ENCODE measurements around the gene HHLA2.

HHLA2 gene

DNA sequence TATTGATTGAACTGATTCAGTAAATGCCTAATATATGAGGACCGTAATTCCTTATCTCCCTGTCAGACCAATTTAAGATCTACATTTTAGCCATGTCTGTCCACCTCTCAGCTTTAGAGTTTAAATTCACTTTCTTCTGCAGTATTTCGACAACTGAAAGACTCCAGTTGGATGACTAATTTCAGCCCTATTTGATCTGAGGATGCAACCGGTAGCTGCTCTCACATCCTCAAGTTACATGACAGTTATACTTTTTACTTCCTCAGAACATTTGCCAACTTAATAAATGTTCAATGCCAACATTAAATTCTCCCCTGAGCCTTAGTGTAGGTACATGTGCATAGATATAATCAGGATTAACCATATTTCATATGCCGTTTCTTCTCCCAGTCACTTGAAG lies 2.5 kb upstream of the HHLA2 start:
- Histone ChIP-seq H3K27ac (ENCODE audit: low read length) (peak overlapping the region; percentile 92; the same call in 1 of the 2 replicates), H3K4me3 (ENCODE audit: low read length) (no peak overlapping the region), H4K20me1 (ENCODE audit: insufficient read depth, low read length) (no peaks in the 10 kb centered on the region), H3K9me2 (replicated peaks; ENCODE audit: insufficient read depth, low read length) (no peaks in the 10 kb centered on the region), H2AFZ (ENCODE audit: low read length) (peak overlapping the region; percentile 47; the same call in 1 of the 2 replicates), H3K27me3 (replicated peaks; ENCODE audit: insufficient read depth, low read length) (no peaks in the 10 kb centered on the region), H3K9me3 (replicated peaks; ENCODE audit: insufficient read depth, low read length) (no peaks in the 10 kb centered on the region), H3F3A (ENCODE audit: insufficient read depth, low read length) (peaks cover 20% of the 10 kb centered on the region), H3K9ac (ENCODE audit: low read length) (peak overlapping the region; percentile 42; the same call in 1 of the 2 replicates), H3K79me2 (ENCODE audit: low read length) (no peaks in the 10 kb centered on the region), H3K4me2 (ENCODE audit: low read depth, low read length) (peak overlapping the region; percentile 81), H3K4me1 (ENCODE audit: low read length) (peaks cover 37% of the 10 kb centered on the region), H3K36me3 (replicated peaks; ENCODE audit: insufficient read depth, low read length) (no peaks in the 10 kb centered on the region)
- DNase-seq, result peak; percentile 44
- TF ChIP-seq EZH2 (optimal IDR thresholded peaks at IDR 0.05; ENCODE audit: low read depth, low read length) (no peak), EZH2phosphoT487 (IDR thresholded peaks at IDR 0.05; ENCODE audit: low read length) (no peak)
- TF ChIP-seq, protein P1, sequence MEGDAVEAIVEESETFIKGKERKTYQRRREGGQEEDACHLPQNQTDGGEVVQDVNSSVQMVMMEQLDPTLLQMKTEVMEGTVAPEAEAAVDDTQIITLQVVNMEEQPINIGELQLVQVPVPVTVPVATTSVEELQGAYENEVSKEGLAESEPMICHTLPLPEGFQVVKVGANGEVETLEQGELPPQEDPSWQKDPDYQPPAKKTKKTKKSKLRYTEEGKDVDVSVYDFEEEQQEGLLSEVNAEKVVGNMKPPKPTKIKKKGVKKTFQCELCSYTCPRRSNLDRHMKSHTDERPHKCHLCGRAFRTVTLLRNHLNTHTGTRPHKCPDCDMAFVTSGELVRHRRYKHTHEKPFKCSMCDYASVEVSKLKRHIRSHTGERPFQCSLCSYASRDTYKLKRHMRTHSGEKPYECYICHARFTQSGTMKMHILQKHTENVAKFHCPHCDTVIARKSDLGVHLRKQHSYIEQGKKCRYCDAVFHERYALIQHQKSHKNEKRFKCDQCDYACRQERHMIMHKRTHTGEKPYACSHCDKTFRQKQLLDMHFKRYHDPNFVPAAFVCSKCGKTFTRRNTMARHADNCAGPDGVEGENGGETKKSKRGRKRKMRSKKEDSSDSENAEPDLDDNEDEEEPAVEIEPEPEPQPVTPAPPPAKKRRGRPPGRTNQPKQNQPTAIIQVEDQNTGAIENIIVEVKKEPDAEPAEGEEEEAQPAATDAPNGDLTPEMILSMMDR (IDR thresholded peaks at IDR 0.05; ENCODE audit: low read length), result no peak

DNA sequence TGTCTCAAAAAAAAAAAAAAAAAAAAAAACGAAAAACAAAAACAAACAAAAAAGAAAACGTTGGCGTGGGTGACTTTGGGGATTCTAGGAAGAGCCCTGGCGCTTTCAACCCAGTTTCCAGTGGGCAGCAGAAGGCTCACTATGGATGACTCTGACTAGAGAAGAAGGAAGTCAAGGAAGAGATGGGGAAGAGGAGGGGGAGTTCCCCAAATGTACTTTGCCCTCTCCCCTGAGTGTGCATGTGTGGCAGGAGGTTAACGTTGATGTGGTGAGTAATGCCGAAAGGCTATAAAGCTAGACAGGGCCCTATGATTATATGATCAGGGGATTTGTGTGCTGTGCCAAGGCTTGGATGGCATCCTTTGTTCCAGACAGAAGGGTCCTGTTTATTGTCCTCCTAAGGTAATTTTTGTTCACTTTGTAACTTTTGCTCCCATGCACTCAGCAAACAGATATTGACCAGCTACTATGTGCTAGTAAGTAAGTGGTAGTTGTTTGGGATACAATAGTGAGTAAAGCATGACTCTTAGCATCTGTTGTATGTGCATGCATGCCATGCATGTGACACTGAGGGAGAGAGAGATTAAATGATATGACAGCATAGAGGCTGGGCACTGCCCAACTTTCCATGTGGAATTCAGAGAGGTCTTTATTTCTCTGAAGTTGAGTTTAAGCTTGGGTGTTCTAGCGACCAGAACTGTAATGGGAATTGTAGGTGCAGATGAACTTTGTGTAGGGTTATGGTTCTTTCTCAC lies 750 bp upstream of the HHLA2 start:
- Histone ChIP-seq H3K4me3 (ENCODE audit: low read length) (no peak overlapping the region), H3K4me2 (ENCODE audit: low read depth, low read length) (no peak overlapping the region), H3K9ac (ENCODE audit: low read length) (no peak overlapping the region), H3K27me3 (replicated peaks; ENCODE audit: insufficient read depth, low read length) (no peaks in the 10 kb centered on the region), H3K36me3 (replicated peaks; ENCODE audit: insufficient read depth, low read length) (no peaks in the 10 kb centered on the region), H3F3A (ENCODE audit: insufficient read depth, low read length) (peaks cover 20% of the 10 kb centered on the region), H3K9me2 (replicated peaks; ENCODE audit: insufficient read depth, low read length) (no peaks in the 10 kb centered on the region), H4K20me1 (ENCODE audit: insufficient read depth, low read length) (no peaks in the 10 kb centered on the region), H3K9me3 (replicated peaks; ENCODE audit: insufficient read depth, low read length) (no peaks in the 10 kb centered on the region), H3K4me1 (ENCODE audit: low read length) (peaks cover 37% of the 10 kb centered on the region), H3K79me2 (ENCODE audit: low read length) (no peaks in the 10 kb centered on the region), H3K27ac (ENCODE audit: low read length) (no peak overlapping the region), H2AFZ (ENCODE audit: low read length) (no peak overlapping the region)
- TF ChIP-seq, protein P1 (IDR thresholded peaks at IDR 0.05; ENCODE audit: low read length), result no peak
- TF ChIP-seq EZH2 (optimal IDR thresholded peaks at IDR 0.05; ENCODE audit: low read depth, low read length) (no peak), EZH2phosphoT487 (IDR thresholded peaks at IDR 0.05; ENCODE audit: low read length) (no peak)
- DNase-seq, result no peak

DNA sequence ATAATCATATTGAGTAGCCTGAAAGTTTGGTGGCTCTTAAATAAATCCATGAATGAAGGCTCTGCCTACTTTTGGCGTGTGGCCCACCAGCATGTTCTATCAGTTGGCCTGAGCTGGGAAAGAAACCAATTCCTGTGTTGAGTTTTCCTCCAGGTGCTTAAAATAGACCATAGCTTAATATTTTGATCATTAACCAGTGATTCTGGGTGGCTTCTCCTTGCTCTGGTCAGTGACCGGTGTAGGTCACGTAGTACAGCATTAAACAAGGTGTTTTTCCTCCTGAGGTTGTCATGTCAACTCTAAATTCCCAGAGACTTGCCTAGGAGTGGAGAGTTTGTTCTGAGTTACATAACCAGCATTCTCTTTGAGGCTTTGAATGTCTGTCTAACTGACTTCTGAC lies 1.3 kb downstream of the HHLA2 start:
- H4K20me1 ChIP-seq (ENCODE audit: insufficient read depth, low read length), result no peaks in the 10 kb centered on the region
- no peak overlapping the region for H3K4me2 ChIP-seq (ENCODE audit: low read depth, low read length)
- no peak overlapping the region for H3K27ac ChIP-seq (ENCODE audit: low read length)
- no peak overlapping the region for H3K4me3 ChIP-seq (ENCODE audit: low read length)
- H3K79me2 ChIP-seq (ENCODE audit: low read length), result no peaks in the 10 kb centered on the region
- H3K27me3 ChIP-seq (replicated peaks; ENCODE audit: insufficient read depth, low read length), result no peaks in the 10 kb centered on the region
- no peaks in the 10 kb centered on the region for H3K9me2 ChIP-seq (replicated peaks; ENCODE audit: insufficient read depth, low read length)
- H3K36me3 ChIP-seq (replicated peaks; ENCODE audit: insufficient read depth, low read length), result no peaks in the 10 kb centered on the region
- H3K9ac ChIP-seq (ENCODE audit: low read length), result no peak overlapping the region
- TF ChIP-seq EZH2phosphoT487 (IDR thresholded peaks at IDR 0.05; ENCODE audit: low read length) (no peak), EZH2 (optimal IDR thresholded peaks at IDR 0.05; ENCODE audit: low read depth, low read length) (no peak)
- TF ChIP-seq, protein P1 (IDR thresholded peaks at IDR 0.05; ENCODE audit: low read length), result no peak
- H3K9me3 ChIP-seq (replicated peaks; ENCODE audit: insufficient read depth, low read length), result no peaks in the 10 kb centered on the region
- no peak overlapping the region for H2AFZ ChIP-seq (ENCODE audit: low read length)
- peaks cover 14% of the 10 kb centered on the region for H3F3A ChIP-seq (ENCODE audit: insufficient read depth, low read length)
- DNase-seq, result no peak
- H3K4me1 ChIP-seq (ENCODE audit: low read length), result peaks cover 32% of the 10 kb centered on the region

All from MM.1S (cell line).